ENCODE results near the gene CA4.
"Not testable (repeated sequence)": the region's sequence is repeated elsewhere in the genome, so short reads cannot be mapped to it uniquely, and the experiment has no call there.

Gene CA4

GRCh38 chr17:60156746-60157145 lies 7.0 kb downstream of the CA4 start:
- DNase-seq = no peak

GRCh38 chr17:60157487-60158040 lies 7.8 kb downstream of the CA4 start:
- no peak for DNase-seq

- no peak for DNase-seq
Measured at GRCh38 chr17:60158751-60159478, 9.1 kb downstream of the CA4 start.

GRCh38 chr17:60159479-60159866 lies 9.7 kb downstream of the CA4 start:
- DNase-seq = no peak

GRCh38 chr17:60160829-60161501 lies 11.2 kb downstream of the CA4 start:
- DNase-seq = no peak

- DNase-seq = no peak
Measured at GRCh38 chr17:60161598-60162330, 12.0 kb downstream of the CA4 start.

GRCh38 chr17:60163108-60163784 lies 13.5 kb downstream of the CA4 start:
- no peak for DNase-seq

- DNase-seq = no peak
Measured at GRCh38 chr17:60164164-60164563, 14.4 kb downstream of the CA4 start.

GRCh38 chr17:60164697-60165096 lies 14.9 kb downstream of the CA4 start:
- DNase-seq = no peak

- no peak for DNase-seq
Measured at GRCh38 chr17:60165223-60165622, 15.4 kb downstream of the CA4 start.

GRCh38 chr17:60165971-60166370 lies 16.2 kb downstream of the CA4 start:
- no peak for DNase-seq

- DNase-seq = peak; percentile 52
Measured at GRCh38 chr17:60167065-60167741, 17.4 kb downstream of the CA4 start.

GRCh38 chr17:60168654-60169053 lies 18.9 kb downstream of the CA4 start:
- DNase-seq = no peak

- peak; percentile 16 for DNase-seq
Measured at GRCh38 chr17:60169921-60170817, 20.4 kb downstream of the CA4 start.

- peak; percentile 82 for DNase-seq
Measured at GRCh38 chr17:60170835-60171752, 21.3 kb downstream of the CA4 start.

- no peak for DNase-seq
Measured at GRCh38 chr17:60171753-60172079, 21.9 kb downstream of the CA4 start.

GRCh38 chr17:60173304-60173819 lies 23.6 kb downstream of the CA4 start:
- no peak for DNase-seq

- no peak for DNase-seq
Measured at GRCh38 chr17:60174035-60174434, 24.3 kb downstream of the CA4 start.

GRCh38 chr17:60174767-60175166 lies 25.0 kb downstream of the CA4 start:
- not testable (repeated sequence) for DNase-seq

- DNase-seq = peak; percentile 24
Measured at GRCh38 chr17:60176763-60177162, 27.0 kb downstream of the CA4 start.

Measured in NCI-H2029 treated with DMSO at 0.1 percent for 48 hours (cell line).